BJ (cell line): ENCODE data around the gene CCSAP. TPM values are rescaled to one million over a fixed set of nuclear protein-coding genes. Genes with fewer than 3 reads are reported as not detected.
"Not testable (repeated sequence)": the region's sequence is repeated elsewhere in the genome, so short reads cannot be mapped to it uniquely, and the experiment has no call there.

Source experiments
- CTCF ChIA-PET: fragments of 350-600 bp; formaldehyde crosslinking; extraction: SDS; loops from one replicate; lab custom pipeline; 2021; ENCODE audit warnings: antibody characterized with exemption, inconsistent platforms; lab: Yijun Ruan, JAX
- POLR2A ChIA-PET: fragments of 300-600 bp; sonication (Branson Sonifier 250); formaldehyde crosslinking; extraction: SDS; loops from one replicate; lab custom pipeline; 2021; ENCODE audit warnings: antibody characterized with exemption; lab: Charles Lee
- DNase-seq: peaks from one replicate; pipeline ENCODE4 v3.0.0-alpha.2; 2011; ENCODE audit warnings: low read depth
- H3K27me3 ChIP-seq: 2 replicates; pipeline ENCODE4 v1.6.0; 2011; ENCODE audit warnings: low read length; ENCODE audit not compliant: control insufficient read depth, insufficient read depth
- H3K36me3 ChIP-seq: 2 replicates; pipeline ENCODE4 v1.5.1; 2011; ENCODE audit warnings: low read length; ENCODE audit not compliant: control insufficient read depth, insufficient read depth
- H3K4me3 ChIP-seq: 2 replicates; pipeline ENCODE4 v1.5.1; 2011; ENCODE audit warnings: low read depth, mild to moderate bottlenecking, control low read depth, low read length
- polyA plus RNA-seq: library from polyadenylated mRNA; depleted of rRNA; stranded (reverse); fragments of >200 nt; gene quantifications from 2 replicates; pipeline ENCODE4 v1.2.3, GENCODE V29; 2011
- TF ChIP-seq, protein P1 (sequence below): IDR thresholded peaks from 2 replicates; pipeline ENCODE4 v1.5.1; 2011; ENCODE audit warnings: low read depth, mild to moderate bottlenecking, control low read depth, inconsistent platforms, low read length, moderate library complexity; ENCODE audit not compliant: insufficient read depth

The CCSAP gene
- polyA plus RNA-seq, 1 experiment, result 1.4 TPM

- ChIA-PET POLR2A (no interaction called here), CTCF (no interaction called here)
- Histone ChIP-seq H3K36me3 (no peaks in the 10 kb centered on the region), H3K27me3 (peaks cover 4% of the 10 kb centered on the region), H3K4me3 (no peak overlapping the region)
- TF ChIP-seq, protein P1, sequence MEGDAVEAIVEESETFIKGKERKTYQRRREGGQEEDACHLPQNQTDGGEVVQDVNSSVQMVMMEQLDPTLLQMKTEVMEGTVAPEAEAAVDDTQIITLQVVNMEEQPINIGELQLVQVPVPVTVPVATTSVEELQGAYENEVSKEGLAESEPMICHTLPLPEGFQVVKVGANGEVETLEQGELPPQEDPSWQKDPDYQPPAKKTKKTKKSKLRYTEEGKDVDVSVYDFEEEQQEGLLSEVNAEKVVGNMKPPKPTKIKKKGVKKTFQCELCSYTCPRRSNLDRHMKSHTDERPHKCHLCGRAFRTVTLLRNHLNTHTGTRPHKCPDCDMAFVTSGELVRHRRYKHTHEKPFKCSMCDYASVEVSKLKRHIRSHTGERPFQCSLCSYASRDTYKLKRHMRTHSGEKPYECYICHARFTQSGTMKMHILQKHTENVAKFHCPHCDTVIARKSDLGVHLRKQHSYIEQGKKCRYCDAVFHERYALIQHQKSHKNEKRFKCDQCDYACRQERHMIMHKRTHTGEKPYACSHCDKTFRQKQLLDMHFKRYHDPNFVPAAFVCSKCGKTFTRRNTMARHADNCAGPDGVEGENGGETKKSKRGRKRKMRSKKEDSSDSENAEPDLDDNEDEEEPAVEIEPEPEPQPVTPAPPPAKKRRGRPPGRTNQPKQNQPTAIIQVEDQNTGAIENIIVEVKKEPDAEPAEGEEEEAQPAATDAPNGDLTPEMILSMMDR, result no peak
- no peak for DNase-seq
Measured at GRCh38 chr1:229379846-229380245, 37.0 kb upstream of the CCSAP start.

DNA sequence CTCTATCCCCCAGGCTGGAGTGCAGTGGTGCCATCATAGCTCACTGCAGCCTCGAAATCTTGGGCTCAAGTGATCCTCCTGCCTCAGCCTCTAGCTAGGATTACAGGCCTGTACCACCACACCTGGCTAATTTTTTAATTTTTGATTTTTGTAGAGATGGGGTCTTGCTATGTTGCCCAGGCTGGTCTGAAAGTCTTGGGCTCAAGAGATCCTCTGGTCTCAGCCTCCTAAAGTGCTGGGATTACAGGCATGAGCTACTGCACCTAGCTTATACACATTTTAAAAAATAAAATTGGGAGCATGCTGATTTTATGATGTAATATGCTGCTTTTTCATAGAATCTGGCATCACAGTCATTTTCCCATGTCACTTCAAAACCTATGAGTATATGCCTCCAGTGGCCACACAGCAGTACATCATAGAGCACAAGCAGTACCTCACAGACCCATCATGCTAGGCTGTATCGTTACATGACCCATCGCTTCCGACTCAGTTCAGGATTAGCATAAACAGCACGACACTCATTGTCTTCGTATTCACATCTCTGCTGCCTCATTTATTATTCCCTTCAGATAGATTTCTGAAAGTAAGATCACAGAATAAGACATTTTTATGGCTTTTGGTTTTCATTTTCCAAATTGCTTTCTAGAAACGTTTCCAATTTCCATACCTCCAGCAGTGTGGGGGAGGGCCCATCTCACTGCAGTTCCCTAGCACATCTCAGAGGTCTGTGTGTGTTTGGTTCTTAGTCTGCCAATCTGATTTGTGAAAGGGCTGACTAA is 35.9 kb upstream of the CCSAP start:
- ChIA-PET POLR2A (no interaction called here), CTCF (no interaction called here)
- TF ChIP-seq, protein P1, result 0 out of 2 replicates have a peak, but pooled peaks have one; percentile 3
- Histone ChIP-seq H3K27me3 (peaks cover 4% of the 10 kb centered on the region), H3K36me3 (no peaks in the 10 kb centered on the region), H3K4me3 (no peak overlapping the region)
- no peak for DNase-seq

GRCh38 chr1:229378035-229378434 is 35.2 kb upstream of the CCSAP start:
- H3K36me3 ChIP-seq, H3K4me3 ChIP-seq, CTCF ChIA-PET, H3K27me3 ChIP-seq, POLR2A ChIA-PET, DNase-seq: not testable (repeated sequence)

GRCh38 chr1:229377429-229377828 is 34.6 kb upstream of the CCSAP start:
- POLR2A ChIA-PET, result no interaction called here
- H3K27me3 ChIP-seq, result peaks cover 4% of the 10 kb centered on the region
- H3K4me3 ChIP-seq, result no peak overlapping the region
- CTCF ChIA-PET, result interaction anchor here (0.6 kb wide), 1 partner anchor 58 kb away, joined by 3 read pairs; no protein-coding TSS in a partner anchor
- H3K36me3 ChIP-seq, result no peaks in the 10 kb centered on the region
- DNase-seq, result no peak
- TF ChIP-seq, protein P1, result no peak

DNA sequence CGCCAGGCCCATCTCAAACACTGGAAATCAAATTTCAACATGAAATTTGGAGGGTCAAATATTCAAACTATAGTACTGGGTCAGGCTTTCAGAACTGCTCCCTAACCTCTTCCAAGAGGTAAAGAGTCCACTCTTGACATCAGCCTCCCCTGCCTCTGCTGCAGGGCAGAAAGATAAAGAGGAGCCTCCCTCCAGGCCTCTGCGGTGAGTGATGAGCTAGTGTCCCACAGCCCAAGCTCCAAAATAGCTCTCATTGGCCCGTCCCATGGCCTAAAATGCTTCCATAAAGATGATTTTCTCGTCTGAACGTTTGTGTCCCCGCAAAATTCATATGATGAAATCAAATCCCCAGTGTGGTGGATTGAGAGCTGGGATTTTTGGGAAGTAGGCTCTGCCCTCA is 33.7 kb upstream of the CCSAP start:
- ChIA-PET CTCF (no interaction called here), POLR2A (no interaction called here)

More for the DNA sequence above, 33.7 kb upstream of the CCSAP start:
- TF ChIP-seq, protein P1, result no peak
- Histone ChIP-seq H3K27me3 (peaks cover 4% of the 10 kb centered on the region), H3K36me3 (no peaks in the 10 kb centered on the region), H3K4me3 (no peak overlapping the region)
- DNase-seq, result no peak
